ENCODE data around the gene ADAM12. TPM values are rescaled to one million over a fixed set of nuclear protein-coding genes. Genes with fewer than 3 reads are reported as not detected.

Gene ADAM12
- total and polyA plus RNA-seq, 4 donors = 0.03 to 0.33 (median 0.19) TPM

GRCh38 chr10:126101325-126101724 lies 287.0 kb downstream of the ADAM12 start:
- no peak overlapping the region for H3K4me3 ChIP-seq (ENCODE audit: low read depth in 1 of 3, low read length in 3 of 3)
- H3K27me3 ChIP-seq (ENCODE audit: control insufficient read depth in 4 of 4, insufficient read depth in 4 of 4, low read length in 3 of 4) = no peaks in the 10 kb centered on the region
- TF ChIP-seq GABPA (IDR thresholded peaks at IDR 0.05 in 1 of 2, conservative IDR thresholded peaks at IDR 0.05 in 1 of 2) (no peak), FOXA2 (IDR thresholded peaks at IDR 0.05) (no peak), YY1 (IDR thresholded peaks at IDR 0.05) (no peak), TAF1 (conservative IDR thresholded peaks at IDR 0.05) (no peak), FOXA1 (IDR thresholded peaks at IDR 0.05) (no peak), RXRA (IDR thresholded peaks at IDR 0.05) (no peak), HNF4A (conservative IDR thresholded peaks at IDR 0.05) (no peak), JUND (IDR thresholded peaks at IDR 0.05) (no peak), SP1 (IDR thresholded peaks at IDR 0.05) (no peak), EGR1 (IDR thresholded peaks at IDR 0.05; ENCODE audit: low read depth in 2 of 2) (no peak)
- TF ChIP-seq, protein P1, sequence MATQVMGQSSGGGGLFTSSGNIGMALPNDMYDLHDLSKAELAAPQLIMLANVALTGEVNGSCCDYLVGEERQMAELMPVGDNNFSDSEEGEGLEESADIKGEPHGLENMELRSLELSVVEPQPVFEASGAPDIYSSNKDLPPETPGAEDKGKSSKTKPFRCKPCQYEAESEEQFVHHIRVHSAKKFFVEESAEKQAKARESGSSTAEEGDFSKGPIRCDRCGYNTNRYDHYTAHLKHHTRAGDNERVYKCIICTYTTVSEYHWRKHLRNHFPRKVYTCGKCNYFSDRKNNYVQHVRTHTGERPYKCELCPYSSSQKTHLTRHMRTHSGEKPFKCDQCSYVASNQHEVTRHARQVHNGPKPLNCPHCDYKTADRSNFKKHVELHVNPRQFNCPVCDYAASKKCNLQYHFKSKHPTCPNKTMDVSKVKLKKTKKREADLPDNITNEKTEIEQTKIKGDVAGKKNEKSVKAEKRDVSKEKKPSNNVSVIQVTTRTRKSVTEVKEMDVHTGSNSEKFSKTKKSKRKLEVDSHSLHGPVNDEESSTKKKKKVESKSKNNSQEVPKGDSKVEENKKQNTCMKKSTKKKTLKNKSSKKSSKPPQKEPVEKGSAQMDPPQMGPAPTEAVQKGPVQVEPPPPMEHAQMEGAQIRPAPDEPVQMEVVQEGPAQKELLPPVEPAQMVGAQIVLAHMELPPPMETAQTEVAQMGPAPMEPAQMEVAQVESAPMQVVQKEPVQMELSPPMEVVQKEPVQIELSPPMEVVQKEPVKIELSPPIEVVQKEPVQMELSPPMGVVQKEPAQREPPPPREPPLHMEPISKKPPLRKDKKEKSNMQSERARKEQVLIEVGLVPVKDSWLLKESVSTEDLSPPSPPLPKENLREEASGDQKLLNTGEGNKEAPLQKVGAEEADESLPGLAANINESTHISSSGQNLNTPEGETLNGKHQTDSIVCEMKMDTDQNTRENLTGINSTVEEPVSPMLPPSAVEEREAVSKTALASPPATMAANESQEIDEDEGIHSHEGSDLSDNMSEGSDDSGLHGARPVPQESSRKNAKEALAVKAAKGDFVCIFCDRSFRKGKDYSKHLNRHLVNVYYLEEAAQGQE (IDR thresholded peaks at IDR 0.05) = no peak
- TF ChIP-seq, protein P2, sequence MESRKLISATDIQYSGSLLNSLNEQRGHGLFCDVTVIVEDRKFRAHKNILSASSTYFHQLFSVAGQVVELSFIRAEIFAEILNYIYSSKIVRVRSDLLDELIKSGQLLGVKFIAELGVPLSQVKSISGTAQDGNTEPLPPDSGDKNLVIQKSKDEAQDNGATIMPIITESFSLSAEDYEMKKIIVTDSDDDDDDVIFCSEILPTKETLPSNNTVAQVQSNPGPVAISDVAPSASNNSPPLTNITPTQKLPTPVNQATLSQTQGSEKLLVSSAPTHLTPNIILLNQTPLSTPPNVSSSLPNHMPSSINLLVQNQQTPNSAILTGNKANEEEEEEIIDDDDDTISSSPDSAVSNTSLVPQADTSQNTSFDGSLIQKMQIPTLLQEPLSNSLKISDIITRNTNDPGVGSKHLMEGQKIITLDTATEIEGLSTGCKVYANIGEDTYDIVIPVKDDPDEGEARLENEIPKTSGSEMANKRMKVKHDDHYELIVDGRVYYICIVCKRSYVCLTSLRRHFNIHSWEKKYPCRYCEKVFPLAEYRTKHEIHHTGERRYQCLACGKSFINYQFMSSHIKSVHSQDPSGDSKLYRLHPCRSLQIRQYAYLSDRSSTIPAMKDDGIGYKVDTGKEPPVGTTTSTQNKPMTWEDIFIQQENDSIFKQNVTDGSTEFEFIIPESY (IDR thresholded peaks at IDR 0.05) = no peak
- TF ChIP-seq, protein P3, sequence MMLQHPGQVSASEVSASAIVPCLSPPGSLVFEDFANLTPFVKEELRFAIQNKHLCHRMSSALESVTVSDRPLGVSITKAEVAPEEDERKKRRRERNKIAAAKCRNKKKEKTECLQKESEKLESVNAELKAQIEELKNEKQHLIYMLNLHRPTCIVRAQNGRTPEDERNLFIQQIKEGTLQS (IDR thresholded peaks at IDR 0.05) = no peak
- TF ChIP-seq, protein P4, sequence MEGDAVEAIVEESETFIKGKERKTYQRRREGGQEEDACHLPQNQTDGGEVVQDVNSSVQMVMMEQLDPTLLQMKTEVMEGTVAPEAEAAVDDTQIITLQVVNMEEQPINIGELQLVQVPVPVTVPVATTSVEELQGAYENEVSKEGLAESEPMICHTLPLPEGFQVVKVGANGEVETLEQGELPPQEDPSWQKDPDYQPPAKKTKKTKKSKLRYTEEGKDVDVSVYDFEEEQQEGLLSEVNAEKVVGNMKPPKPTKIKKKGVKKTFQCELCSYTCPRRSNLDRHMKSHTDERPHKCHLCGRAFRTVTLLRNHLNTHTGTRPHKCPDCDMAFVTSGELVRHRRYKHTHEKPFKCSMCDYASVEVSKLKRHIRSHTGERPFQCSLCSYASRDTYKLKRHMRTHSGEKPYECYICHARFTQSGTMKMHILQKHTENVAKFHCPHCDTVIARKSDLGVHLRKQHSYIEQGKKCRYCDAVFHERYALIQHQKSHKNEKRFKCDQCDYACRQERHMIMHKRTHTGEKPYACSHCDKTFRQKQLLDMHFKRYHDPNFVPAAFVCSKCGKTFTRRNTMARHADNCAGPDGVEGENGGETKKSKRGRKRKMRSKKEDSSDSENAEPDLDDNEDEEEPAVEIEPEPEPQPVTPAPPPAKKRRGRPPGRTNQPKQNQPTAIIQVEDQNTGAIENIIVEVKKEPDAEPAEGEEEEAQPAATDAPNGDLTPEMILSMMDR (IDR thresholded peaks at IDR 0.05; ENCODE audit: low read depth, low read length, missing input control) = no peak
- no peaks in the 10 kb centered on the region for H3K9me3 ChIP-seq (ENCODE audit: control insufficient read depth in 4 of 4, low read length in 3 of 4)
- no peaks in the 10 kb centered on the region for H3K4me1 ChIP-seq (ENCODE audit: control insufficient read depth in 4 of 4, insufficient read depth in 4 of 4, low read length in 3 of 4)
- WGBS = 62% methylated on average over 1 of the region's 1 CpG
- DNase-seq (ENCODE audit: low spot score) = no peak
- H3K36me3 ChIP-seq (ENCODE audit: control insufficient read depth in 4 of 4, insufficient read depth in 3 of 4, low read depth in 1 of 4, low read length in 3 of 4) = no peaks in the 10 kb centered on the region
- H3K9ac ChIP-seq (ENCODE audit: low read depth in 1 of 2, low read length in 2 of 2) = no peak overlapping the region
- H3K27ac ChIP-seq (ENCODE audit: low read depth in 1 of 2, low read length in 2 of 2) = no peak overlapping the region

GRCh38 chr10:126099366-126099765 lies 288.9 kb downstream of the ADAM12 start:
- DNase-seq (ENCODE audit: low spot score) = no peak
- Histone ChIP-seq H3K9ac (ENCODE audit: low read depth in 1 of 2, low read length in 2 of 2) (no peak overlapping the region), H3K4me1 (ENCODE audit: control insufficient read depth in 4 of 4, insufficient read depth in 4 of 4, low read length in 3 of 4) (no peaks in the 10 kb centered on the region), H3K27me3 (ENCODE audit: control insufficient read depth in 4 of 4, insufficient read depth in 4 of 4, low read length in 3 of 4) (no peaks in the 10 kb centered on the region), H3K27ac (ENCODE audit: low read depth in 1 of 2, low read length in 2 of 2) (no peak overlapping the region), H3K36me3 (ENCODE audit: control insufficient read depth in 4 of 4, insufficient read depth in 3 of 4, low read depth in 1 of 4, low read length in 3 of 4) (no peaks in the 10 kb centered on the region), H3K4me3 (ENCODE audit: low read depth in 1 of 3, low read length in 3 of 3) (no peak overlapping the region), H3K9me3 (ENCODE audit: control insufficient read depth in 4 of 4, low read length in 3 of 4) (no peaks in the 10 kb centered on the region)
- TF ChIP-seq FOXA1 (IDR thresholded peaks at IDR 0.05) (no peak), JUND (IDR thresholded peaks at IDR 0.05) (no peak), FOXA2 (IDR thresholded peaks at IDR 0.05) (no peak), TAF1 (conservative IDR thresholded peaks at IDR 0.05) (no peak), RXRA (IDR thresholded peaks at IDR 0.05) (no peak), HNF4A (conservative IDR thresholded peaks at IDR 0.05) (no peak)
- WGBS = 69% methylated on average over 3 of the region's 3 CpGs

Data from liver (tissue), 9 donors.